Stimulated activated CD8-positive, alpha-beta memory T cell treated with anti-CD3 and anti-CD28 coated beads, Interleukin-15, amount 100 ng/mL, for 4 hours (primary cell): ENCODE results near the gene ZFYVE19.

Source experiments
- DNase-seq, 2 donors: peaks; one replicate each; pipeline ENCODE4 v3.0.0-alpha.2; 2020; ENCODE audit warnings: low read depth in 2 of 2

Gene ZFYVE19

DNA sequence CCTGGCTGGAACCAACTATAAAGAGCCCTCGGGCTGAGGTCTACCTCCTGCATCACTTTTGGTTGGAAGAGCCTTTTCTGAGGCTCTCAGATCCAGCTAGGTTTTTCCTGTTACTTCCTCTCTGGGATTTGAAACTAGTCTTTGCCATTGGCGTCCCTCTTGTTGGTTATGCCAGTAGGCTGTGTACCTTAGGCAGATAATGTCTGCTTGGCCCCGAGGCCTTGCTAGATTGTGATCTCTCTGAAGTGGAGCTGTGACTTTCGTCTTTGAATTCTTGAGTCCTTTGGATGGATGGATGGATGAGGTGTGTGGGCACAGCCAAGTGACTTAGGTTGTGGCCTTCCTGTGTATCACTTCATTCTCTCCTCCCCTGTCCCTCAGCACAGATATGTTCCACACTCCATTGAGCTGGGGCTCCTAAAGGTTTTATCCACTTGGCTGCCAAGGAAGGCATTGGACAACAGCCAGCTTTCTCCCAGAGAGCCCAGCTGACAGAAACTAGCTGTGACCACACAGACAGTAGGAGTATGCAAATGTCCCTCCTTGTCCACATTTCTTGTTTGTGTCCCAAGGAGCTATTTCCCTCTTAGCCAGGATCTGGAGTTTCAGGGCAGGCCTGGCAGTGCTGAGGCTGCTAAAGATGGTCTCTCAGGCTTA is 8.3 kb downstream of the ZFYVE19 start:
- DNase-seq: no peak

DNA sequence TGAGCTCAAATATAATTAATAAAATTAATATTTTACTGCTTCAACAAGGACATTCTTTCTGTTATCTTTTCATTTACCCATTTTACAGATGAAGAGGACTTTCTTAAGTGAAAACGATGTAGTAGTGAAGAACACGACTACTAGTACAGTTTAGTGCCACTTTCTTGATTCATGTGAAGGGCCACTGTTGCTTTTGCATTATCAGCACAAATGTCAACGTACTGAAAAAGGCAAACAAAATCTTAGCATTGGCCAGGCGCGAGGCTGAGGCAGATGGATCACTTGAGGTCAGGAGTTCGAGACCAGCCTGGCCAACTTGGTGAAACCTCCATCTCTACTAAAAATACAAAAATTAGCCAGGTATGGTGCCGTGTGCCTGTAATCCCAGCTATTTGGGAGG is 12.2 kb downstream of the ZFYVE19 start:
- DNase-seq: no peak

DNA sequence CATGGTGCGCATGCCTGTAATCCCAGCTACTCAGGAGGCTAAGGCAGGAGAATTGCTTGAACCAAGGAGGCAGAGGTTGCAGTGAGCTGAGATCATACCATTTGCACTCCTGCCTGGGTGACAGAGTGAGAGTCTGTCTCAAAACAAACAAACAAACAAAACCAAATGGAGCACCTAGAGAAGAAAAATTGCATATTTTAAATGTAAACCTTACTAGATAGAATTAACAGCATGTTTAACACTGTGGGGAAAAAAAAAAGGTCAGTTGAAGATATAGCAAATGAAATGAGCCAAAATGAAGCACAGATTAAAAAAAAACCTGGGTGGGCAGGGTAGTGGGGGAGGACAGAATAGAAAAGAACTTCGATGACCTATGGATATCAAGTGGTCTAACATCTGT is 14.3 kb downstream of the ZFYVE19 start:
- DNase-seq: no peak

DNA sequence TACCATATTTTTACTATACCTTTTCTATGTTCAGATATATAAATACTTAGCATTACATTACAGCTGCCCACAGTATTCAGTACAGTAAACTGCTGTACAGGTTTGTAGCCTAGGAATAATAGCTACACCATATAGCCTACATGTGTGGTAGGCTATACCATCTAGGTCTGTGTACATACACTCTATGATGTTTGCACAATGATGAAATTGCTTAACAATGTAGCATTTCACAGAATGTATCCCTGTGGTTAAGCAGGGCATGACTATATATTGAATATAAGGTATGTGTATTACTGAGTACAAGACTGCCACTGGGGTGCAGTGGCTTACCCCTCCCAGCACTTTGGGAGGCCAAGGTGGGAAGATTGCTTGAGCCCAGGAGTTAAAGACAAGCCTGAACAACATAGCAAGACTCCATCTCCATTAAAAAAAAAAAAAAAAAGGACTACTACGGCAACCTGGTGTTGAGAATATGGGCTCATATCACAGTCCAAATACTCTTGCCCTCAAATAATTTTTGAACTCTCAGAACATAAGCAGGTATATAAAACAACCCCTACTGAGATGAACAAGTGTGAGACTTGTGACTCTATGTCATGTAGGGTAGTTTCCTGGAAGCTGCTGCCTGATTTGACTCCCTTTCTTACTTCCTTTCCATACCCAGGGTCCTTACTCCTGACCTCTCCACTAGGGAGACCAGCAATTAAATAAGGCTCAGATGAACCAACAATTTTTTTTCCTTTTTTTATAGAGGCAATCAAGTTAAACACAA is 16.9 kb downstream of the ZFYVE19 start:
- no peak for DNase-seq

DNA sequence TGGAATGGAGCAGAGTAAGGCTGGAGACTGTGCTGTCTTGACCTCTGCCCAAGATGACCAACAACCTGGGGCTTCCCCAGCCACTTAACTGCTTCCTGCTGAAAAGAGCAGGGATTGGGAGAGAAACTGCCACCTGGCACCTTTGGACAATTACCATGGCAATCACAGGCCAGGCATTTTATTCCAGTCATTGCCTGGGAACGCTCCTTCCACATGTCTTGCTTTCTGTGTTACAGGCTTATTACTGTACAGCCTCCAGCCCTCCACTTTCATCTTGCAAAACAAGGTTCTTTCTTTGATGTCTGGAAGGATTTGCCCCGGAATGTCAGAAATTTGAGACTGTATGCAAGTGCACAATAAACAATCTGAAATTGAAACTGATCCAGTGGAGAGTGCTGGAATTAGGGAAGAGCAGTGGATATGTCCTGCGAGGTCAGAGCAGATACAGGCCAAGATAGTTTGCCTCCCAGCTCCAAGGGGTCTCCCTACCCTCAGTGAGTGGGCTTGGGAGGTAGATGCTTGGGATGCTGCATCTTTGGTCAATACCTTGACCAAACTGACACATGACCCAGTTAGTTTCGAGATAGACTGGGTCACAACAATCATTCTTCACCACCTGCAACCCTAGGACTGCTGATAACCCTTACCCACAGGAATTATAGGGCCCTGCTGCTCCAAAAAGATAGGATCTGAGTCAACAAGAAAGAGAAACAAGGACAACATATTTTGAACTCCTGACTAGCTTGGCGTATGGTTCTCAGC is 19.0 kb downstream of the ZFYVE19 start:
- no peak for DNase-seq

DNA sequence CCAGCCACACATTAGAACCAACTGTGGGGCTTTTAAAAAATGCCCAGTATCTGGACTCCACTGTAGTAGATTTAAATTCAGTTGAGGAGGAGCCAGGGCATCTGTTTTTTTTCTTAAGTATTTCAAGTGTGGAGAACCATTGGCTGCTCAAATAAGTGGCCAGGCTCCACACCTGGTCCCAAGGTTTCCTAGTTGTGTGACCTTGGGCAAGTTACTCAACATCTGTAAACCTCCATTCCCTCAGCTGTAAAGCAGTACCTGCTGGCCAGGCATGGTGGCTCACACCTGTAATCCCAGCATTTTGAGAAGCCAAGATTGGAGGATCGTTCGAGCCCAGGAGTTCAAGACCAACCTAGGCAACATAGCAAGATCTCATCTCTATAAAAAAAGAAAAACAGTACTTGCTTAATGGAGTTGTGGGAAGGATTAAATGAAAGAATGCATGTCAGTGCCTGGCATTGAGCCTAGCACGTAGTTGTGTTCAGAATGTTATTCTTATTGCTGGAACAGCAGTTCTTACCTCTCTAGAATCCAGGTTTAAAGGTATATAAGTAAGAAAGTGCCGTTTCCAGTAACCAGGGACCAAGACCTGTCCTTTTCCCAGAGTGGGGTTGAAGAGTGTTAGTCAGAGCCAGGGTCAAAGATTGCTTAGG is 19.7 kb downstream of the ZFYVE19 start:
- no peak for DNase-seq

DNA sequence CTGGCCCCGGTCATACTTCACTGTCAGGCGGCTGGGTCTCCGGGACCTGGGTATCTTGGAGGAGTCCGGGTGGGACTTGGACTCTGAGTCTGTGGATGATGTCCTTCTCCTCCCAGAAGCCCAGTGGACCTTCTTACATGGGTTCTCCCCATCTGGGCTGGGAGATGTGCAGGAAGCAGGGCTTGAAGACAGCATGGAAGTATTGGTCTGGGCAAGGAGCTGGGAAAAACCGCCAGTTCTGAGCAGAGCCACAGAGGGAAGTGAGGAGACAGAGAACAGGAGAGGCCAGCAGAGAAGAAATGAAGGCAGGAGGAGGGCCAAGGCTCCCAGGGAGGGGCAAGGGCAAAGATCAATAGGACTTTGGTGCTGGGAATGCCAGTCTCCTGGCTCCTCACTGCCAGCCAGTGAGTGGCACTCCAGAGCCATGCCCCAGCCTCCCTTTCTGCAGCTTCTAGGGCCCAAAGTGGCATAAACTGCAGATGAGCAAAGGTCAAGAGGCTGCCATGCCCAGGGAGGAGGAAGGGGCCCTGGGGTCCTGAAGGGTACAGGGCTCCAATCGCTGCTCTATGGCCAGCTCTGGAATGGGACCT is 21.7 kb downstream of the ZFYVE19 start, which contains the start of gene PPP1R14D:
TSS of gene PPP1R14D (minus strand) at position 262 of the 590 bp plus-strand sequence. CDS start at position 195, 67 bp downstream.
- DNase-seq: no peak

DNA sequence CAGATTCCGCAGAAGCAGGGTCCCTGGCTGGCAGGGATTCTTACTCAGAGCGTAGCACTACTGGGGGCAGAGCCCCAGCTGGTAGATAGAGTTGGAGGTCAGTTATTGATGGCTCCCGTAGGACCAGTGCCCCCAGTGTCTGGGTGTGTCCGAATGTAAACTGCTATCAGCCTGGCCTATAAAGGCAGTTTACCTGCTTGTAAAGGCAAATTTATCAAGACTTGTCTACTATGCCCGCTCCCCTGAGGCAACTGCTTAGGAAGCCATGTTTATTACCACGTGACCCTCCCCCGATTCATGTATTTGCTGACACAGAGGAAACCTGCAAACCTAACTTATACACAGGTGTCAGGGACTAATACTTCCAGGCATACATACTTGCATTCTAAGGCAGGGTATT is 22.2 kb downstream of the ZFYVE19 start:
- no peak for DNase-seq

DNA sequence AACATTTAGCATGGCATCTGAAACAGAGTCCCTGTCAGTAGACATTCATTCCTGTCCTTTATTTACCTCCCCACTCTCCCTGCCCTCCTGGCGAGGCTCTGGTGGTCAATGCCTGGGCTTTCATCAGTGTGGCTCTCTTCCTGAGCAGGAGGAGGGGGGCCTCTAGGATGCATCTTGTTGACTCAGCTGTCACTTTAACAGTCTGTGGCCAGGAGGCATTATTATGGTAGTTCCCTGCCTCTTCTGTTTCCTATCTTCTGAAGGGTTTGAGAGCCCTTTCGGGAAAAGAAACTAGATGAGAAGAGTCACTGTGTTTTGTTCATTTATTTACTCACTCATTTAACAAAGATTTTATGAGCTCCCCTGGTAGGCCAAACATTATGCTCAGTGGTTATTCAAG is 24.0 kb downstream of the ZFYVE19 start:
- DNase-seq: no peak

DNA sequence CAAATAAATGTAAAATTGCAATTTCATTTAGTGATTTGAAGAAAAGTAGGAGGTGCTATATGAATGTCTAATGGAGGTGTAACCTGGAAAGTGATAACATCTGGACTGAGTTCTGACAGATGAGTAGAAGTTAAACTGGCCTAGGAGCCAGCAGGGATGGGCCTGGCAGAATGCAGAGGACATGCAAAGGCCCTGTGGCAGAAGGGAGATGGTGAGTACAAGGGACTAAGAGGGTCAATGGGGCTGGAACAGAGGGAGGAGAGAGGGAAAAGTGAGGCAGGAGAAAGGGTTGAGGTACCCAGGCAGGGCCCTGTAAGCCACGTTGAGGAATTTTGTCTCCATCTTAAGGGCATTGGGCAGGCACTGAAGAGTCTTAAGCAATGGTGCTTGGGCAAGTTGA is 25.0 kb downstream of the ZFYVE19 start:
- DNase-seq: no peak

DNA sequence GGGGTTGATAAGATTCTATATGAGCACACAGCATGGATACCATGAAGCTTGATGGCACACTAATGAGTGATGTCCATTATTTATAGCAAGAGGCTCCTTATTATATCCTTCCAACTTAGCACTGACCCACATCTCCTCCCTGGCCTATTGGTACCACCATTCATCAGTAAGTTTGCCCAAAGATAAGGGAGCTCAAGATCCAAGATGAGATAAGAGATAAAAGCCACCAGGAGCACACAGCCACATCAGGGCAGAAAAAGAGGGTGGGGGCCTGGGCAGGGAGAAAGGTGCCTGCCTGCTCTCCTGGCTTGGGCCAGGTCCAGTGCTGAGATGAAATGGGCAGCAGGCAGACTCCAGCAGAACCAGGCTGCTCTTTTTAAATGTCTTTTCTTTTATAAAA is 26.0 kb downstream of the ZFYVE19 start:
- DNase-seq: no peak

DNA sequence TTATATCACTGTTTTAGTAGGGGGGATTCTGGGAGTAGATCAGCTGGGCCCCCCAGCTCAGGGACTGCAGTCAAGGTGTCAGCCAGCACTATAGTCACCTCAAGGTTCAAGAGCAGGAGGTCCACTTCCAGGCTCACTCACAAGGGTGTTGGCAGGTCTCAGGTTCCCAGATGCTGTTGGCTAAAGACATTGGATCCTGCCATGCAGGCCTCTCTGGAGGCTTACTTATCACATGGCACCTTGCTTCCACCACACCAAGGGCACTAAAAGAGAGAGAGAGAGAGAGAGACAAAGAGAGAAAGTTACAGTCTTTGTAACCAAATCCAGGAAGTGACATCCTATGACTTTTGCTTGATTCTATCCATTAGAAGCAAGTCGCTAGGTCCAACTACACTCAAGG is 29.1 kb downstream of the ZFYVE19 start:
- no peak for DNase-seq

DNA sequence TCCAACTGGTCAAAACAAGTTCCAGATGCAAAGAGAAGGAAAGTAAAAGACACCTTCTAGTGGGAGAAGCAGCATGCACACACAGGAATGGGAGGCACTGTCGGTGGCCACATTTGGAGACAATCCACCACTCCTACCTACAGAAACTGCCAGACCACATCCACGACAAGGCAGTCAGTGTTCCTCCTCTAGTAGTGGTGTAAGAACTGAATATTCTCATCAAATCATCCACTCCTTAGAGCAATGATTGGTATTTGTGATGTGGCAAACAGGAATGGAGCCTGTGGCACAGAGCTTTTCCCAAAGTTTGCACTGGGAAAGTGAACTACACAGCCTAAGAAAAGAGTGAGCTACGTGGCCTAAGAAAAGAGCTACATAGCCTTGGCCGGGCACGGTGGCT is 31.9 kb downstream of the ZFYVE19 start:
- DNase-seq: no peak

DNA sequence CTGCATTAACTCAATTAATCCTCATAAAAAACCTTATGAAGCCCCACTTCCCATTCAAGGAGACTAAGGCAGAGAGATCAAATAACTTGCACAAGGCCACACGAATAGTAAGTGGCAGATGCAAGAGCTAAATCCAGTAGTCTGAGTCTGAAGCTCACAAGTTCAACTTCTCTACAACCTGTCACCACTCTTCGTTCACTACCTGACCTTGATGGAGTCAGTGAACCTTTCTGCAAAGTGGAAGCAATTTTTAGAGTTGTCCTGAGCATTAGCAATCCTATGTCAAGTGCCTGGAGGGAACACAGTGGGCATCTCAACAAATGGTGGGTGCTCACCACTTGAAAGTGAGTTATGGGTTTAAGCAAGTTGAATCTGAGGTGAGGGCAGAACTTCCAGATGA is 34.9 kb downstream of the ZFYVE19 start:
- DNase-seq: no peak

DNA sequence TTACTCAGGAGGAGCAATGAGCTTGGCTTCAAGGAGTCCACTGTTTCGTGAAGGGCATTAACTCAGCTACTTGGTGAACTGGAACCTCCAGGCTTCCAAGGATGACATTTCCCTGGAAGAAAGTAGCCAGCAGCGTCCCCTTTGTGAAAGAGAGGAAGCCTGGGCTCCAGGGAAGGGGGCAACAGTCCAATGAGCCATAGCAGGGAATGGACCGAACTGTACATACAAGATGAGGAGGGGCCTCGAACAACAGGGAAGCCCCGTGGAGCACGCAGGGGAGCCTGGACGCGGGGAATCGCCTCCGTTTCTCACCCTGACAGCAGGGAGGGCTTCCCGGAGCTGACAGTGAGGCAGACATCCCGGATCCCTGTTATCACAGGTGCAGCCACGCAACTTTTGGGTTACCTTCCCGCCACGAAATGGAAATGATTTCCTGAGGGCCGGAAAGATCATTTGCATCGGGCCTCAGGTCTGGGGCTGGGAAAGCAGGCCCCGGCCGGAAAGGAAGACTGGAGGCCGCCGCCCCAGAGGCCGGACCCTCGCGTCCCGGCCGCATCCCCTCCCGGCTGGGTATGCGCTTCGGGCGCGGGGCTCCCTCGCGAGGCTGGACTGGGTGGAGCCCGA is 36.5 kb downstream of the ZFYVE19 start:
- DNase-seq: no peak

DNA sequence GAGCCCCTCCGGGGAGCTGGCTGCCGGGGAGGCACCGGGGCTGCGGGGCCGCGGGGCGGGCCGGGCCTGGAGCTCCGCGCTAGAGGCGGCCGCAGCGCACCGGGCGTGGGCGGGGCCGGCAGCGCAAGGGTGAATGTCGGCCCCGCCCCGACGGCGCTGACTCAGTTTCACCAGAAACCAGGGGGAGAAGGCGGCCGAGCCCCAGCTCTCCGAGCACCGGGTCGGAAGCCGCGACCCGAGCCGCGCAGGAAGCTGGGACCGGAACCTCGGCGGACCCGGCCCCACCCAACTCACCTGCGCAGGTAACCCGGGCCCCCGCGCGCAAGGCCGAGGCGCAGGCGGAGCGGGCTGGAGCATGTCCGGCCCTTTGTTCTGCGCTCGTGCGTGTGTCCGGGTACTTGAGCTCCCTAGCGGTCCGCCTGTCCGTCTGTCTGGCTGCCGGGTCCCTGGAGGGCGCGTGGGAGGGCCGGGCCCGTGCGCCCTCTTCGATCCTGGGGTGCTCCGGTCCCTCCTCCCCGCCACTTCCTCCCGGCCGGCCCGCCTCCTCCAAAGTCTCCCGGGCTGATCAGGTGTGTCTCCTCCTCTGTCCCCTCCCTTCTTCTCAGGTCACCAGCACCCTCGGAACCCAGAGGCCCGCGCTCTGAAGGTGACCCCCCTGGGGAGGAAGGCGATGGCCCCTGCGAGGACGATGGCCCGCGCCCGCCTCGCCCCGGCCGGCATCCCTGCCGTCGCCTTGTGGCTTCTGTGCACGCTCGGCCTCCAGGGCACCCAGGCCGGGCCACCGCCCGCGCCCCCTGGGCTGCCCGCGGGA is 37.2 kb downstream of the ZFYVE19 start, which contains the start of gene SPINT1:
TSS of gene SPINT1 (plus strand) at position 164 of the 811 bp plus-strand sequence. CDS start at position 671, 507 bp downstream.
- peak; percentile 57 to 65 for DNase-seq

DNA sequence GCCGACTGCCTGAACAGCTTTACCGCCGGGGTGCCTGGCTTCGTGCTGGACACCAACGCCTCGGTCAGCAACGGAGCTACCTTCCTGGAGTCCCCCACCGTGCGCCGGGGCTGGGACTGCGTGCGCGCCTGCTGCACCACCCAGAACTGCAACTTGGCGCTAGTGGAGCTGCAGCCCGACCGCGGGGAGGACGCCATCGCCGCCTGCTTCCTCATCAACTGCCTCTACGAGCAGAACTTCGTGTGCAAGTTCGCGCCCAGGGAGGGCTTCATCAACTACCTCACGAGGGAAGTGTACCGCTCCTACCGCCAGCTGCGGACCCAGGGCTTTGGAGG is 37.8 kb downstream of the ZFYVE19 start:
- no peak for DNase-seq

DNA sequence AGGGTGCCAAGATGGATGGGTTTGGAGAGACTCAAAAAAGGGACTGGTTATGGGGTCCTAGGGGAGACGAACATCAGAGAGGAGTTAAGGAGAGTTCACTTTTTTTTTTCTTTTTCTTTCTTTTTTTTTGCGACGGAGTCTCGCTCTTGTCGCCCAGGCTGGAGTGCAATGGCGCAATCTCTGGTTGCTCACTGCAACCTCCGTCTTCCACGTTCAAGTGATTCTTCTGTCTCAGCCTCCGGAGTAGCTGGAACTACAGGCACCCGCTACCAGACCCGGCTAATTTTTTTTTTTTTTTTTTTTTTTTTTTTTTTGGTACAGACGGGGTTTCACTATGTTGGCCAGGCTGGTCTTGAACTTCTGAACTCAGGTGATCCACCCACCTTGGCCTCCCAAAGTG is 38.1 kb downstream of the ZFYVE19 start:
- DNase-seq: no peak

DNA sequence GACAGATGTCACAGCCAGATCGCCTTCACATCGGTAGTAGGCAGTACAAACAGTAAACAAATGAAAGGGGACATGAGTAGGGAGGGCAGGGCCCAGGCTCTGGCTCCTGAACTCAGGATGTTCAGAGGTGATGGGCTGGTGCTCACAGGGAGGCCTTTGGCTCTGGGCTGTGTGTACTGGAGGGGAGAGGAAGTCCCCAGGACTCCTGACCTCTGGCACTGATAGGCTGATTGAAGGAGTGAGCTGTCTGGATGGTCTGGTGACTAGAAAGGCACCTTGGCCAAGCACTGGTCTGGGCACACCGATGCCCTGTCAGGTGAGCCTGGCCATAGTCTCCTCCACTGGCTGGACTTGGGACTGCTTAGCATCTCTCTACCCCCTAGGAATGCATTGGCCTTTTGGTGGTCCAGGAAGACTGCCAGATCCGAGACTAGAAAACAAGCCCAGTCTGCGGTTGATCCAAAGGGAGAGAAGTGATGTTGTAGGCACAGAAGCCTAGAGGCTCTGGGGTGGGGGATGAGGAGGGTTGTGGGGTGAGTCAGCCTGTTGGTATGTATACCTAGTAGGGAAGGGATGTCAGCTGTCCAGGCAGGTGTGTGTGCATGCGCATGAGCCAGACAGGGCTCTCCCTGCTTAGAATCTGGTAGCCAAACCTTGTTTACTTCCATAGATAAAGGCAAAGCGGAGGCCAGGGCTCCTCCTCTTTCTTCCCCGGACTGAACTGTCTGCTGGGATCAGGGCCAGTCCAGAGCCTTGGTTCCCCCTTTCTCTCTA is 38.8 kb downstream of the ZFYVE19 start:
- no peak for DNase-seq

DNA sequence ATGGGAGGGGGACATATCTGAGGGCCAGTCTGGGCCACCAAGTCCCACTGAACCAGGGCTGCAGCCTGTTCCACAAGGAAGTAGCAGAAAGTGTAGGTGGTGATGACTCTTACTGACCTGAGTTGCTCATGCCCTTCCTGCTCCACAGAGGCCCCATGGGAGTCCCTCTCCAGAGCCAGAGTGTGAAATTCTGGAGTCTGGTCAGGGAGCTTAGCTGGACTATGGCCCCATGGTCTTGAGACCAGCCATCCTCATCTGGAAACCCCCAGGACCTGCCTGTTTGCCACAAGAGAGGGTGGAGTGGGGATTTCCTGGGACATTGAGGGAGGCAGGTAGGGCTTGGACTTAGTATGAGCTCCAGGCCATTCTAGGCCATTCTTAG is 39.9 kb downstream of the ZFYVE19 start:
- no peak for DNase-seq
